Type B pancreatic cell (in vitro differentiated cells): ENCODE measurements around the gene INF2. TPM values are rescaled to one million over a fixed set of nuclear protein-coding genes. Genes with fewer than 3 reads are reported as not detected.
A peak's percentile ranks its signal among the peaks of the same experiment; 100 is the strongest.
"Not testable (repeated sequence)": the region's sequence is repeated elsewhere in the genome, so short reads cannot be mapped to it uniquely, and the experiment has no call there.

Experiments used
- DNase-seq: peaks from one replicate; pipeline ENCODE4 v3.0.0; 2021; ENCODE audit warnings: mixed read lengths; ENCODE audit not compliant: unreplicated experiment; ENCODE audit errors: extremely low spot score
- H3K27ac Mint-ChIP-seq: 2 replicates; pipeline ENCODE4 v1.8.0; 2021; ENCODE audit warnings: mild to moderate bottlenecking, mixed read lengths
- H3K27me3 Mint-ChIP-seq: 2 replicates; pipeline ENCODE4 v1.8.0; 2021; ENCODE audit warnings: mixed read lengths
- H3K36me3 Mint-ChIP-seq: 2 replicates; pipeline ENCODE4 v1.8.0; 2021; ENCODE audit warnings: mixed read lengths
- H3K4me1 Mint-ChIP-seq: one replicate; pipeline ENCODE4 v1.8.0; 2021; ENCODE audit warnings: mixed read lengths; ENCODE audit not compliant: unreplicated experiment
- H3K4me3 Mint-ChIP-seq: 2 replicates; pipeline ENCODE4 v1.8.0; 2021; ENCODE audit warnings: mild to moderate bottlenecking, mixed read lengths
- H3K9me3 Mint-ChIP-seq: 2 replicates; pipeline ENCODE4 v1.8.0; 2021; ENCODE audit warnings: mixed read lengths
- CTCF ChIP-seq: fragments of 200-600 bp; sonication (generic); conservative IDR thresholded peaks from 2 replicates; pipeline ENCODE4 v1.5.0; 2021; ENCODE audit warnings: antibody characterized with exemption, mild to moderate bottlenecking
- total RNA-seq: library from RNA; stranded (reverse); gene quantifications from 2 replicates; pipeline ENCODE4 v1.2.1, GENCODE V29; 2021; ENCODE audit warnings: low replicate concordance

INF2 gene
- total RNA-seq, 1 donor from 2014 or later: 45.6 TPM

DNA sequence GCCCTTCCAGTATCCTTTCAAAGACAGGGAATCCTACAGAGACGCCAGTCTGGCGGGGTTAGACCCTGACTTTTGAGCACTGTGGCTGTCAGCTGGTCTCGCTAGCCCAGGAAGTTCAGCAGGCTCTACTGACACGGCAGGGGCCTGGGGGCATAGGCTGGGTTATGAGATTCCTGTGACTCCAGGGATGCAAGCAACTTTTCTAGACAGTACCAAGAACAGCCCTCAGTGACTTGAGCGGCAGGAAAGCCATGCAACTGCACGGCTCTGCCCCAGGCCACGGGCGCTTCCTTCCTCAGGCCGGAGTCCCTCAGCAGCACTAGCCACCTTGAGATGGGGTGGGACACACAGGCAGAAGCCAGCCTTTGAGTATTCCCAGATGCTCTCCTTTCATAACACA lies 58.5 kb downstream of the INF2 start:
- TF ChIP-seq CTCF: no peak
- peaks cover 28% of the 10 kb centered on the region for H3K4me1 Mint-ChIP-seq
- peak overlapping the region; percentile 36 for H3K27ac Mint-ChIP-seq
- peak overlapping the region; percentile 62 for H3K4me3 Mint-ChIP-seq
- DNase-seq: no peak
- H3K36me3 Mint-ChIP-seq: peaks cover 3% of the 10 kb centered on the region
- no peaks in the 10 kb centered on the region for H3K27me3 Mint-ChIP-seq
- no peaks in the 10 kb centered on the region for H3K9me3 Mint-ChIP-seq

GRCh38 chr14:104749111-104749649 lies 59.8 kb downstream of the INF2 start:
- no peak for DNase-seq
- Mint-ChIP-seq H3K4me3 (peak overlapping the region; percentile 45), H3K27me3 (no peaks in the 10 kb centered on the region)

DNA sequence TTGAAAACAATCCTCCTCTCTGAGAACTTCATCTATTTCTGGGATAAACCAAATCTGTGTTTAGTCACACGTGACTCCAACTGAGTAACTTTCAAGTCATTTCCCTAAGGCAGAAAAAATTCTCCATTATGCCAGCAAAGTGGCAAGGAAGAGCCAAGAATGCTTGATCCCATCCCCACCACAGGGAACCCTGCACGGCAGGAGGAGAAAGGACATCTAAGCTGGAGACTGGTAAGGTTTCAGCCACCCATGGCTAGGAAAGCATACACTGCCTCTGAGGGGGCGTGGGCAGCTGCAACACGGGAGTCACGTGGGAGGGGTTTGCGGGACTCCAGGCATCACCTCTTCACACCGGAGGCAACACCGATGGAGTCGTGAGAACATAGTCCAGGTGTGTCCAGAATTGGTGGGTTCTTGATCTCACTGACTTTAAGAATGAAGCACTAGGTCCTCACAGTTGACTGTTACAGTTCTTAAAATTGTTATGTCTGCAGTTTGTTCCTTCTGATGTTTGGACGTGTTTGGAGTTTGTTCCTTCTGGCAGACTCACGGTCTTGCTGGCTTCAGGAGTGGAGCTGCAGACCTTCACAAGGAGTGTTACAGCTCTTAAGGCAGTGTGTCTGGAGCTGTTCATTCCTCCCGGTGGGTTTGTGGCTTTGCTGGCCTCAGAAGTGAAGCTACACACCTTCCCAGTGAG lies 60.8 kb downstream of the INF2 start:
- Mint-ChIP-seq H3K4me1 (peaks cover 37% of the 10 kb centered on the region), H3K9me3 (no peaks in the 10 kb centered on the region), H3K4me3 (no peak overlapping the region), H3K27me3 (no peaks in the 10 kb centered on the region), H3K27ac (peak overlapping the region; percentile 46), H3K36me3 (peaks cover 7% of the 10 kb centered on the region)
- TF ChIP-seq CTCF: no peak
- no peak for DNase-seq

More at GRCh38 chr14:104749111-104749649, 59.8 kb downstream of the INF2 start:
- H3K36me3 Mint-ChIP-seq: peaks cover 3% of the 10 kb centered on the region
- no peaks in the 10 kb centered on the region for H3K9me3 Mint-ChIP-seq
- peaks cover 35% of the 10 kb centered on the region for H3K4me1 Mint-ChIP-seq
- no peak for TF ChIP-seq CTCF
- peak overlapping the region; percentile 62 for H3K27ac Mint-ChIP-seq

GRCh38 chr14:104750753-104751057 lies 61.3 kb downstream of the INF2 start:
- not testable (repeated sequence) for H3K27ac Mint-ChIP-seq, H3K9me3 Mint-ChIP-seq, H3K36me3 Mint-ChIP-seq, H3K4me3 Mint-ChIP-seq, DNase-seq, H3K27me3 Mint-ChIP-seq
- peaks cover 37% of the 10 kb centered on the region for H3K4me1 Mint-ChIP-seq

DNA sequence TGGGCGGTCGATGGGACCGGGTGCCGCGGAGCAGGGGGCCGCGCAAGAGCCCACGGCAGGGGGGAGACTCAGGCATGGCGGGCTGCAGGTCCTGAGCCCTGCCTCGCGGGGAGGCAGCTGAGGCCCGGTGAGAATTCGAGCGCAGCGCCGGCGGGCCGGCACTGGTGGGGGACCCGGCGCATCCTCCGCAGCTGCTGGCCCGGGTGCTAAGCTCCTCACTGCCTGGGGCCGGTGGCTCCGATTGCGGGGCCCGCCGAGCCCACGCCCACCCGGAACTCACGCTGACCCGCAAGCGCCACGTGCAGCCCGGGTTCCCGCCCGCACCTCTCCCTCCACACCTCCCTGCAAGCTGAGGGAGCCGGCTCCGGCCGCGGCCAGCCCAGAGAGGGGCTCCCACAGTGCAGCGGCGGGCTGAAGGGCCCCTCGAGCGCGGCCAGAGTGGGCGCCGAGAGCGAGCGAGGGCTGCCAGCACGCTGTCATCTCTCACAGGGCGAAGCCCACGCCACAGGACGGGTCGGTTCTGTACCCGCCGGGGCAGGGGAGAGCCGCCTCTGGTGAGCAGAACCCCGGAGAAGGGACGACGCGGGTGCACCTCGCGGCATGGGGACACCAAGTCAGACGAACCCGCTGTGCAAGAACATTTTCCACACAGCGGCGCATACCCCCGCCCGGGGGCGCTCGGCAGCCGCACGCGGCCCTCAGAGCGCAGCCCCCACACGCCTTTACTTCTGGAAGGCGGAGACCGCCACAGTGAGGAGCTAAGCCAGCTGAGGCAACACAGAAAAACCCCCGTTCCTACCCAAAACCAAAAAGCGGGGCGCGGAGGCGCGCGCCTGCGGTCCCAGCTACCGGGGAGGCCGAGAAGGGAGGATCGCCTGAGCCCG lies 62.4 kb downstream of the INF2 start:
- Mint-ChIP-seq H3K4me1 (peaks cover 34% of the 10 kb centered on the region), H3K27ac (peak overlapping the region; percentile 95), H3K27me3 (no peaks in the 10 kb centered on the region), H3K9me3 (no peaks in the 10 kb centered on the region), H3K36me3 (peaks cover 8% of the 10 kb centered on the region), H3K4me3 (peak overlapping the region; percentile 90)
- no peak for TF ChIP-seq CTCF
- no peak for DNase-seq

DNA sequence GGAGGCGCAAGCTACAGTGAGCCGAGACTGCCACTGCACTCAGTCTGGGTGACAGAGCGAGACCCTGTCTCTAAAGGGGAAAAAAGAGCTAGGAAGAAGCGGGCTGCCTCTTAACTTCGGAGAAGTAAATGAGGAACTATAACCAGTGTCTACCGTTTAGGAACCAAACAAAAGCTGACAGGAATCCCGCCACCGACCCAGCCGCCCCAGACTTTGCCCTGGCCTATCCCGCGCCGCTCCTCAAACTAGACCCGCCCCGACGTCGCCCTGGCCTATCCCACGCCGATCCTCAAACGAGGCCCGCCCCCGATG lies 63.0 kb downstream of the INF2 start:
- peak overlapping the region; percentile 90 for H3K4me3 Mint-ChIP-seq
- H3K27ac Mint-ChIP-seq: peak overlapping the region; percentile 95
- DNase-seq: no peak

More for the DNA sequence above, 63.0 kb downstream of the INF2 start:
- H3K27me3 Mint-ChIP-seq: no peaks in the 10 kb centered on the region
- peaks cover 36% of the 10 kb centered on the region for H3K4me1 Mint-ChIP-seq
- peaks cover 11% of the 10 kb centered on the region for H3K36me3 Mint-ChIP-seq
- TF ChIP-seq CTCF: no peak
- H3K9me3 Mint-ChIP-seq: no peaks in the 10 kb centered on the region
